Esophagus (tissue), 2 donors: ENCODE results near the gene ZFYVE28. TPM values are rescaled to one million over a fixed set of nuclear protein-coding genes. Genes with fewer than 3 reads are reported as not detected.

ENCODE experiments used
- H3K27ac ChIP-seq, 2 donors: one replicate each; pipeline ENCODE4 v1.5.1; 2013; ENCODE audit warnings: low read depth in 2 of 2, mild to moderate bottlenecking in 2 of 2, inconsistent platforms in 1 of 2, low read length in 1 of 2, moderate library complexity in 1 of 2
- H3K27me3 ChIP-seq, 2 donors: one replicate each; pipeline ENCODE4 v1.6.1; 2013; ENCODE audit warnings: low read length in 2 of 2, control low read depth in 1 of 2, mild to moderate bottlenecking in 1 of 2; ENCODE audit not compliant: insufficient read depth in 2 of 2, control insufficient read depth in 1 of 2
- H3K36me3 ChIP-seq, 2 donors: one replicate each; pipeline ENCODE4 v1.6.1; 2013; ENCODE audit warnings: low read length in 1 of 2; ENCODE audit not compliant: control insufficient read depth in 2 of 2, insufficient read depth in 2 of 2
- H3K4me1 ChIP-seq, 2 donors: one replicate each; pipeline ENCODE4 v1.6.1; 2013; ENCODE audit warnings: low read length in 1 of 2; ENCODE audit not compliant: control insufficient read depth in 2 of 2, insufficient read depth in 2 of 2
- H3K4me3 ChIP-seq, 2 donors: one replicate each; pipeline ENCODE4 v1.5.1; 2013; ENCODE audit warnings: low read length in 2 of 2, mild to moderate bottlenecking in 2 of 2, low read depth in 1 of 2, moderate library complexity in 1 of 2
- H3K9me3 ChIP-seq, 2 donors: one replicate each; pipeline ENCODE4 v1.6.1; 2013; ENCODE audit warnings: mild to moderate bottlenecking in 2 of 2, low read depth in 1 of 2, low read length in 1 of 2, moderate library complexity in 1 of 2; ENCODE audit not compliant: control insufficient read depth in 2 of 2, insufficient read depth in 1 of 2
- WGBS, 2 donors: extraction: QIAGEN DNeasy Blood & Tissue Kit; methylation state at CpG; one replicate each; pipeline ENCODE4 v1.1.7; 2013; 5-methylcytosine and 5-hydroxymethylcytosine counted together
- polyA plus RNA-seq, 2 donors: library from polyadenylated mRNA; stranded (reverse); fragments of 200-250 nt; gene quantifications; one replicate each; pipeline ENCODE4 v1.2.3, GENCODE V29; 2013
- donor health status: healthy with polysubstance abuse.
- donor health status: Bipolar disorder and iron deficiency.

ZFYVE28 gene
- polyA plus RNA-seq, 2 donors = 5.2 to 5.4 TPM

GRCh38 chr4:2427383-2428334, 9.2 kb upstream of the ZFYVE28 start:
- WGBS, 2 donors = 87 to 90% methylated on average over 23 of the region's 23 CpGs
- Histone ChIP-seq H3K27me3 (no peaks in the 10 kb centered on the region), H3K36me3 (no peaks in the 10 kb centered on the region), H3K27ac (no peak overlapping the region), H3K4me1 (no peaks in the 10 kb centered on the region), H3K9me3 (no peaks in the 10 kb centered on the region), H3K4me3 (no peak overlapping the region)

DNA sequence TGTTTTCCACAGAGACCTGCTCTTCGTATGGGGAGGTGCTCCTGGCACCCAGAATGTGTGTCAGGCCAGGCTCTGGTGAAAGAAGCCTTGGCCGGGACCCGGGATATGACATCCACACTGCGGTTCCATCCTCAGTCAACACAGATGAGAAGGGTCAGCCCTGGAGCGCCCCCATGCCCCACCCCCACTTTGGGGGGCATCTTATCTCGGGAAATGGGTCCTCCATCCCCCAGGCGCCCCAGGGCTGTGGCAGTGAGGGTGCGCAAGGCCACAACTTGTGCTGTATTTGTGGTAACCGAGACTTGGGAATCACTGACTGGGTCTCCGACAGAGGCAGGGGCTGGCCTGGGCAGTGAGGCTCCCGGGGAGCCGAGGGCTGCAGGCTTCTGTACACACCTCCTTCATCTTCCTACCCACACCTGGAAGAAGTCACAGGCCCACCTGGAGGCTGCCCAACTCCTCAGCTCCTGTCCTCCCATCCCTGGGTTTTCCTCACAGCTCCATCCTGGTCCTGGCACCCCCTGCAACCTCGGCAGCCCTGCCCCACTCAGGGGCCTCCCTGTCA, 8.3 kb upstream of the ZFYVE28 start:
- WGBS, 2 donors = 84 to 85% methylated on average over 13 of the region's 13 CpGs
- no peaks in the 10 kb centered on the region for H3K4me1 ChIP-seq

DNA sequence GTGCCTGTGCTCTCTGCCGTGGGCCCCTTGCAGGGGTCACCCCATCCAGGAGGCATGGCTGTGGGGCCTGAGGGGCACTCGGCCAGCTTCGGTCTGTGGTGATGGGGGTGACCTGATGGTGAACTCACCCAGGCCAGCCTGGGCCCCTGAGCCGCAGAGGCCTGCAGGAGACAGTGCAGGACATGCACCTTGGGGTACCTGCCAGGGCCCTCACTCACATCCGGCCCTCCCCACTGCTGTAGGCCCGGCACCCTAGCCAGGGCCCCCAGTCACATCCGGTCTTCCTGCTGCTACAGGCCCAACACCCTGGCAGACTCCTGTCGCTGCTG, 7.6 kb upstream of the ZFYVE28 start:
- WGBS, 2 donors = 84 to 87% methylated on average over 6 to 8 of the region's 8 CpGs
- H3K27me3 ChIP-seq = no peaks in the 10 kb centered on the region
- H3K4me3 ChIP-seq = no peak overlapping the region
- no peaks in the 10 kb centered on the region for H3K4me1 ChIP-seq
- no peaks in the 10 kb centered on the region for H3K36me3 ChIP-seq
- H3K9me3 ChIP-seq = no peaks in the 10 kb centered on the region
- no peak overlapping the region for H3K27ac ChIP-seq

More for the DNA sequence above, 8.3 kb upstream of the ZFYVE28 start:
- Histone ChIP-seq H3K27me3 (no peaks in the 10 kb centered on the region), H3K36me3 (no peaks in the 10 kb centered on the region), H3K4me3 (no peak overlapping the region), H3K27ac (no peak overlapping the region), H3K9me3 (no peaks in the 10 kb centered on the region)

DNA sequence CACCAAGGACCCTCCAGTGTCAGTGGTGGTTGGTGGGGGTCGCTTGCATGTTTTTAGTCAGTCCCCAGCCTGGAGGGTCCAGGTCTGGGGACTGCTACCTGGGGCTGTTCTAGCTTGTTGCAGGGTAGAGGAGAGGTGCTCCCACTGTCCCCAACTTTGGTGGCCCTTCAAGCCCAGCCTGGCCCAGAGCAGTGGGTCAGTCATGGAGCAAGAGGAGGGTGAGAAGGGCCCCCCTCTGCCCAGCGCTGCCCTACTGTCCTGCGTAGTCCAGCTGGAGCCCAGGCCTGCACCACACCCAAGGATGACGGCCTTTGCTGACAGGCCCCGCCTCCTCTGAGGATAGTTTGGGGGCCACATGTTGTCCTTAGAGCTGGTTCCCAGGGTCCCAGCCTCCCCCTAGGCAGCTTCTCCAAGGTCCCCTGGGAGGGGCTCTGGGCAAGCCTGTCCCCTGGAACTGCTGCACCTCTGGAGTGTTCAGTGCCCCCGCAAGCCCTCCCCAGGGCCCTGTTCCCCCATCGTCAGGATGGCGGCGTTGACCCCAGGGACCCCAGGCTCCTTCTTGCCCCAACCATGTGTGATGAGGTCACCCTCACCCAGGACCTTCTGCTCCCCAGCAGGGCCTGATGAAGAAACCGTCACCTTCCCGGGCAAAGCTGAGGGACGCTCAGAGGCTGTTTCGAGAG, 7.1 kb upstream of the ZFYVE28 start:
- Histone ChIP-seq H3K27ac (no peak overlapping the region), H3K4me1 (no peaks in the 10 kb centered on the region), H3K36me3 (no peaks in the 10 kb centered on the region), H3K27me3 (no peaks in the 10 kb centered on the region), H3K9me3 (no peaks in the 10 kb centered on the region), H3K4me3 (no peak overlapping the region)
- 93 to 96% methylated on average over 13 of the region's 13 CpGs for WGBS, 2 donors

DNA sequence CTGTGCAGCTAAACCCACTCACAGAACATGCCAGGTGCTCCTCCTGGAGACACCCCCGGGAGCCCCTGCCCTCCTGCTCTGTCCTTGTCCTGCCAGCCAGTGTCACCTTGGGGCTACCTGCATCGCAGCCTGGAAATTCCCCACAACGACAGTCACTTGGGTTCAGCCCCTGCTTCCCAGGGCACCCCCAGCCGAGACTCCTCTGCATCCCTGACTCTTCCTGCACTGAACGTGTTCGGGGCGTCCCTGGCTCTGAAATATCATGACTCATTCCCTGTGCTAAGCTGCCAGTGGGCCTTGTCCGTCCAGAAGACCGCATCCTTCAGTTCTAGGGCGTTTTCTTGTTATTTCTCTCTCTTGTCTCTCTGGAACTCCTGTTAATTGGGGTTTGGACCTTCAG, 6.1 kb upstream of the ZFYVE28 start:
- 60 to 77% methylated on average over 10 of the region's 10 CpGs for WGBS, 2 donors
- no peaks in the 10 kb centered on the region for H3K4me1 ChIP-seq
- no peak overlapping the region for H3K27ac ChIP-seq
- no peaks in the 10 kb centered on the region for H3K36me3 ChIP-seq
- H3K4me3 ChIP-seq = no peak overlapping the region
- no peaks in the 10 kb centered on the region for H3K9me3 ChIP-seq
- H3K27me3 ChIP-seq = no peaks in the 10 kb centered on the region

DNA sequence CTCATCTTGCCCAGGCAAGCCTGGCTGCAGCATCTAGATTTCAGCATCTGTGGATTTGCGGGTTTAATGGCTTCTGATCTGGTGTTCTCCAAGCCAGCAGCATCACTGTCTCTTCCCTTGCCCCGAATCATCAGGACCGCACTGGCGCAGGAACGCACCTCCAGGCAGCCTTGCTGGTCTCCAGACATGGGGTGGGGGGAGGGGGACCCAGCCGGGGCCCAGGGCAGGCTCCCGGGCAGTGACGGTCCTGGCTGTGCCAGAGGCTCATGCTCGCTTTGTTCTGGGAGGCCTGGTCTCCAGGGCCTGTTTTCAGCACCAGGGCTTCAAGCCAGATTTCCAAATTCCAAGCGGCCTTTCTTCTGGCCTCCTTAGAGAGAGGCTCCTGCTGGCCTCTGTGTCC, 5.2 kb upstream of the ZFYVE28 start:
- no peaks in the 10 kb centered on the region for H3K9me3 ChIP-seq
- no peaks in the 10 kb centered on the region for H3K36me3 ChIP-seq
- 77 to 91% methylated on average over 10 of the region's 10 CpGs for WGBS, 2 donors
- peaks cover 0 to 5% of the 10 kb centered on the region in 2 donors for H3K4me1 ChIP-seq
- H3K4me3 ChIP-seq = no peak overlapping the region
- H3K27ac ChIP-seq = no peak overlapping the region
- no peaks in the 10 kb centered on the region for H3K27me3 ChIP-seq

DNA sequence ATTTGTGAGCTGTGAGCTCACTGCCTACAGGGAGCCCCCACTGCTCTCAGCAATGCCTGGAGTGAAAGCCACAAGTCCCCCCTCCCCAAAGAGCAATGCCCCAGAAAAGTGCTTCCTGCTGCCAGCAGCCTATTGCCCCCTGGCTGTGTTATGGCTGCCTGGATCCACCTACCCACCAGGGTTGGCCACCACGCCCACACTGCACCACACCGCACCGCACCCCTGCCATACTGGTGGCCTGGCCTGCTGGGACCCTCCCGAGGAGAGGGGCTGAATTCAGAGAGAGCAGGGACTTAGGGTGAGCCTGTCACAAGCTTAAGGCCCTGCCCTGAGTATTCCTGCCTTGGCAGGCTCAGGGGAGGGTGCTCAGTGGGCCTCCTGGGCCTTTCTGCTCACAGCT, 4.6 kb upstream of the ZFYVE28 start:
- WGBS, 2 donors = 78 to 84% methylated on average over 4 of the region's 4 CpGs
- no peak overlapping the region for H3K27ac ChIP-seq
- no peaks in the 10 kb centered on the region for H3K9me3 ChIP-seq
- H3K4me3 ChIP-seq = no peak overlapping the region
- no peaks in the 10 kb centered on the region for H3K36me3 ChIP-seq
- peaks cover 0 to 5% of the 10 kb centered on the region in 2 donors for H3K4me1 ChIP-seq
- H3K27me3 ChIP-seq = no peaks in the 10 kb centered on the region

DNA sequence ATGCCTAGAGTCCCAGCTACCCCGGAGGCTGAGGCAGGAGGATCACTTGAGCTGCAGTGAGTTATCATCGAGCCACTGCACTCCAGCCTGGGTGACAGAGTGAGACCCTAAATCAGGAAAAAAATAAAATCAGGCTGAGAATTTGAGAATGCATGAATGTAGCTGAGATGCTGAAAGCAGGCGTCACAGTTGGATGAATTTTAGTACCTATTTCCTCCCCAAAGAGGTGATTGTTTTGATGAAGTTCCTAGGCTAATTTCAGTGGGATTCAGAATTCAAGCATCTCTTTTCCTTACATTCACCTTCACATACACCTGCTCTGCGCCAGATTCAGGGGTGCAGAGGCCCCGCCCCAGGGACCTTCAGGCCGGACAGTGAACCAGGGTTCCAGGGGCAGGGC, 3.5 kb upstream of the ZFYVE28 start:
- 83 to 90% methylated on average over 6 of the region's 6 CpGs for WGBS, 2 donors
- peaks cover 0 to 10% of the 10 kb centered on the region in 2 donors for H3K4me1 ChIP-seq
- no peak overlapping the region for H3K4me3 ChIP-seq
- no peaks in the 10 kb centered on the region for H3K9me3 ChIP-seq
- no peak overlapping the region for H3K27ac ChIP-seq
- H3K27me3 ChIP-seq = peaks cover 0 to 3% of the 10 kb centered on the region in 2 donors
- H3K36me3 ChIP-seq = no peaks in the 10 kb centered on the region

DNA sequence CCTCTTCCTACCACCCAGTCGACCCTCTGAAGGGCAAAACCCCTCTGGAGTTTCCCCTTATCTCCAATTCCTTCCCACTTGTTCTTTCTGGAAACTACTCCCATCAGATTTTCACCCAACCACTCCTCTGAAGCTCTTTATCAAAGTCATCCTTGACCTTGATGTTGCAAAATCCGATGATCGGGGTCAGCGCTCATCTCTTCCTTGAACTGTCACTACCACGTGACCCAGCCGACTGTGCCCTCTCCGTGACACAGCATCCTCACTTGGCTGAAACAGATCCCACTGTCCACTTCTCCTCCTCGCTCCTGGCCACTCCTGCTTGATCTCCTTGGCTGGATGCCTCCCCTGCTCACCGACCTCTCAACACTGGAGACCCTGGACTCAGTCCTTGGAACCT, 1.4 kb upstream of the ZFYVE28 start:
- Histone ChIP-seq H3K4me3 (no peak overlapping the region), H3K27ac (no peak overlapping the region), H3K4me1 (peaks cover 0 to 17% of the 10 kb centered on the region in 2 donors), H3K9me3 (peaks cover 0 to 2% of the 10 kb centered on the region in 2 donors), H3K36me3 (no peaks in the 10 kb centered on the region), H3K27me3 (peaks cover 0 to 3% of the 10 kb centered on the region in 2 donors)
- WGBS, 2 donors = 55 to 58% methylated on average over 9 of the region's 9 CpGs
